Stimulated activated CD4-positive, alpha-beta T cell treated with anti-CD3 and anti-CD28 coated beads, Interleukin-1b, Interleukin-23, amount 100 ng/mL, for 24 hours (primary cell): ENCODE measurements around the gene GOLGA6L10.
"Not testable (repeated sequence)": the region's sequence is repeated elsewhere in the genome, so short reads cannot be mapped to it uniquely, and the experiment has no call there.

Experiments used
- DNase-seq, 4 experiments: peaks; one replicate each; pipeline ENCODE4 v3.0.0-alpha.2; 2020; ENCODE audit warnings: low read depth in 4 of 4, low spot score in 1 of 4

The GOLGA6L10 gene

DNA sequence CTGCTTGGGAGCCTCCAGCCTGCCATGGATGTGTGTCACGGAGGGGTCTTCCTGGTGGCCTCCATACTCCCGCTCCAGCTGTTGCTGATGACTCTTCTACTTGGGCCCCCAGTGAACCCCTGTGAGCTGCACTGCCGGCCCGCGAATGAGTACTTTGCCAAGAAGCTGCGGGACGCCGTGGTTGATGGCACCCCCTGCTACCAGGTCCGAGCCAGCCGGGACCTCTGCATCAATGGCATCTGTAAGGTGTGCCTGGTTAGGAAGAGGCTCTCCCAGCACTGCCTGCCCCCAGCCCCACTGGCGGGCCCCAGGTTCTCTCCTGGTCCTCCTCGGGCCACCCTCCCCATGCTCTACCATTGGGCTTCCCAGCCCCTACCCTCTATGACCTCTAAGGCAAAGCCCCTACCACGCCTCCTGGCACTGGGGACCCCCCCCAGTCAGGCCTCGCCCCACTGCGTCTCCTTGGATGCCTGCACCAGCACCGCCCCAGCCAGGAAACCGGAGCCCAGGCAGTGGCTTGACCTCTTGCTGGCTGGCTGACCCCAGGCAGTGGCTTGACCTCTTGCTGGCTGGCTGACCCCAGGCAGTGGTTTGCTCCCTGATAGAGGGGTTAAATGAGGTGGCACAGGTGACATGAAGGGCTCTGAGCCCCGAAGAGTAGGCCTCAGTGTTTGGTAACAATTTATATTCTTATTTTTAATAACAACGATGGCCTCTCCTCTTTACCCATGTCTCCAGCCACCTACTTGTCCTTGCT, 29.6 kb downstream of the GOLGA6L10 start:
- DNase-seq = not testable (repeated sequence)

DNA sequence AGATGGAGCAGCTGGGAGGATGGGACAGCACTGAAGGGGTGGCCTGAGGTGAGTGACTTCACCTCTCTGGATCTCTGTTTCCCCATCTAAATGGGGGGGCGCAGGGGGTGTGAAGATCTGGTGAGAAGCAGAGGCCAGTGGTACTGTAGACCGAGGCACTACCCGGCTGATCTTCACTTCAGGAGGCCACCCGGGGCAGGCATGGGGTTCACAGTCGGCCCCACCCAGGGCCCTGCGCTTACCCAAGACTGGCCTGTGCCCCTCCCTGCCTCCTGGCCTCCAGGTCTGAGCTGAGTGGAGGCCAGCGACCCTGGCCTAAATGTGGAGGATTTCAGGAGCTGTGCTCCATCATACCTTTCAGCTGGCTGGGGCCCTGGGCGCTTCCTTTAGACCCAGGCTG, 31.0 kb downstream of the GOLGA6L10 start:
- not testable (repeated sequence) for DNase-seq

DNA sequence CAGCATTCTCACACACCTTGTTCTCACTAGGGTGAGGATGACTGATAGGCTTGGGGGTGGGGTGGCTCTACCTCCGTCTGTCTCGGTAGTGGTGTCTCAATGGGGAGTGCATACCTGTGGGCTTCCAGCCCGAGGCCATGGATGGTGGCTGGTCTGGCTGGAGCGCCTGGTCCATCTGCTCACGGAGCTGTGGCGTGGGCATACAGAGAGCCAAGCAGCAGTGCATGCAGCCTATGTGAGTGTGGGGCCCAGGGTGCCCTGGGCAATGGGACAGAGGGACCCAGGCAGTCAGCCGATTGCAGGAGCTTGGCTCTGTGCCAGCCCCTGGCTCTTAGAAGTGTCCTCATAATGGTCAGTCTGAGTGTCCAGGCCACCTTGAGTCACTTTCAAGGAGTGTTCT, 31.8 kb downstream of the GOLGA6L10 start:
- DNase-seq = not testable (repeated sequence)

DNA sequence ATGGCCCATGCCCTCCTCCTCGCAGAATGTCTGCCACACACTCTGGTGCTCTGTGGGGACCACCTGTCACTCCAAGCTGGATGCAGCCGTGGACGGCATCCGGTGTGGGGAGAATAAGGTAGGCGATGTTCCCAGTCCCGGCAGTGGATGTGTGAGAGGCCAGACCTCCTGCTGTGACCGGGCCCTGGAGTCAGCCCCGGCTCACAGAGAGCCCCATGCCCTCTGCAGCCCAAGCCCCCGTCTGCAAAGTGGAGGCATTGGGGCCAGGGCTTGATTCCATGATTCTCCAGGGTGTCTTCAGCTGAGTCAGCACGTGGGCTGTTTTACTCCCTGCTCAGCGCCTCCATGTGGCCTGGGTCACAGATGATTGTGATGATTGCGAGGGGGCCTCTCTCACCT, 32.2 kb downstream of the GOLGA6L10 start:
- no peak for DNase-seq

DNA sequence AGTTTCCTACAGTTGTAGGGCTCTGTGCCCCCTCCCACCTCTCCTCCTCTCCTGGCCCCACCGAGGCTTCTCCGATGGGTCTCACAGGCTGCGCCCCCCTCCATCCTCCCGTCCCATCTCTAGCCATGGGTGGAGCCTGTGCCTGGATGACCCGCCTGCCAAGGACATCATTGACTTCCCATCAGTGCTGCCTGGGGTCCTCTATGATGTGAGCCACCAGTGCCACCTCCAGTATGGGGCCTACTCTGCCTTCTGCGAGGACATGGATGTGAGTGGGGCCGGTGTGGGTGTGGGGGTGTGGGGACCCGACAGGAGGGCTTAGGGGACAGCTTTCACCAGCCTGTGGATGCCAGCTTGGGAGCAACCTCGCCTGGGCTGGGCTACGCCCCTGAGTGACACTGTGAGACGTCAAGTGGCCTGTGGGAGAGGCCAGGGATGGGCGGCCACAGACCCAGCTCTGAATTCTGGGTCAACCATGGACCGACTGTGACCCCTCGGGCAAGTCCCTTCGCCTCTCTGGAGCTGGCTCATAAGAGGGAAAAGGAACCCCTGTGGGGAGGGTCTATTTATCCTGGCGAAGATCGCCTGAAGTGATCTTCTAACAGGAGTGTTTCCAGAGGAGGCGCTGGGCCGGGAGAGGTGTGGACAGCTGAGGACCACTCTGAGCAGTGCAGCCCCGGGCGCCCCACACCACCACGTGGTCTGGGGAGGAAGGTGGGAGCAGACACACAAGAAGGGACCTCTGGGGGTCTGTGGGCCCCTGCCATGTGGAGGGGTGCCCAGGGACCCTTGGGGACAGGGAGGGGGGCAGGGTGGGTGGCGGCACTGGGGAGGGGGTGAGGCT, 32.8 kb downstream of the GOLGA6L10 start:
- DNase-seq = not testable (repeated sequence)

DNA sequence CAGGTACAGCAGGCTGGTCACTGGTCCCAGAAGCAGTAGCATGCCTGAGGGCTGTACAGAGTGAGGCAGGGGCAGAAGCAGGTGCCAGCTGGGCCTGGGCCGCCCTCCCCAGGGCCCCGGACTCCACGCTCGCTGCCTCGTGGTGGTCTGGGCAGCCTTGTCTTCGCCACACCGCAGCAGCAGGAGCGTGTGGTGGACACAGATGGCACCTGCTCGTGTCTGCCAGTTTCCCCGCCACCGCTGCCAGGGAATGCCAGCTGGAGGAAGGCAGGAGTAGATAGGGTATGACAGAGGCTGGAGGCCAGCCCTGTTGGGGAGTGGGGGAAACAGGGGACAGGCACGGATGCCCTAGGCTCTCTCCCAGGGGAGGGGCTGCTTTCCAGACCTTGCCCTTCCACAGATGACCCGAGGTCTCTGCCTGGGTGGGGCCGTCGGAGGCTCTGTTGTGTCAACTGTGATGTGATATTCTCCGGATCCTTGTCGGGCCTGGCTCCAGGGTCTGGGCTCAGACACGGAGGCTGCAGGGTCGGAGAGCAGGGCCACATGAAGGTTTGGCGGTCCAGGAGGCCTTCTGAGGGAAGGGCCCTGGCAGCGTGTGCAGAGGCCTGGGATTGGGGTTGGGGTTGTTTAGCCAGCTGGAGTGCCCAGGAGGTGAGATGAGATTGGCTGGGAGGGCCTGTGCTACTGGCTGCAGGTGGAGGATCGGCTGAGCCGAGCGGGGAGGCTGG, 33.6 kb downstream of the GOLGA6L10 start:
- DNase-seq = no peak

DNA sequence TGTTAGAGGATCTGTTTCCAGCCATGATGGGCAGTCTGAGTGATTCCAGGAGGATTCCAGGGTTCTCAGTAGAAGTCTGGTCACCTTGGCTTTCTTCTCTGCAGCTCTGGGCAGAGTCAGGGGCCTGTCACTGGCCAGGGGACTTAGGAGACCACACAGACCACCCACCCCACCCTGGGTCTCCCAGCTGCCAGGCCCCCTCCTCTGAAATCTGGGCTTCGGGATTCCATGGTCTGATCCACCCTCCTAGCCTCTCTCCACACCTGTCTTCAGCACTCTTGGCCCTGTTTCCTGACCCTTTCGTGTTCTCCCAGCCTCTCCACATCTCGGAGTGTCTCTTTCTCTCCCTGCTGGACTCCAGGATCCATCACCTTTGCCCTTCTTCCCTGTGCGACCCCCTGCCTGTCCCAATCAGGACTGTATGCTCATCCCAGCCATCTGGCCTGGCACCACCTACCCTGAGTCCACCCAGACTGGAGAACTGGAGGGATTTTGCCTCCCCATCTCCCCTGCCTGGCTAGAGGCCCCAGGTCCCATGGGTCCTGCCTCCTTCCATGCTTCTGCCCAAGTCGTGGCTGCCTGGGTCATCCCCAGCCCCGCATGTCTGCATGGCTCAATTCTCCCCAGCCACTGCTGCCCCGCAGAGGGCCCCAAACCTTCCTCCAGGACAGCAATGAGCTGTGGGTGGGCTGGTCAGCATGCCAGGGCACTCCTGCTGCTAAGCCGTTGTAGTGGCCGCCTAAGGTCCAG, 34.3 kb downstream of the GOLGA6L10 start:
- DNase-seq = no peak

DNA sequence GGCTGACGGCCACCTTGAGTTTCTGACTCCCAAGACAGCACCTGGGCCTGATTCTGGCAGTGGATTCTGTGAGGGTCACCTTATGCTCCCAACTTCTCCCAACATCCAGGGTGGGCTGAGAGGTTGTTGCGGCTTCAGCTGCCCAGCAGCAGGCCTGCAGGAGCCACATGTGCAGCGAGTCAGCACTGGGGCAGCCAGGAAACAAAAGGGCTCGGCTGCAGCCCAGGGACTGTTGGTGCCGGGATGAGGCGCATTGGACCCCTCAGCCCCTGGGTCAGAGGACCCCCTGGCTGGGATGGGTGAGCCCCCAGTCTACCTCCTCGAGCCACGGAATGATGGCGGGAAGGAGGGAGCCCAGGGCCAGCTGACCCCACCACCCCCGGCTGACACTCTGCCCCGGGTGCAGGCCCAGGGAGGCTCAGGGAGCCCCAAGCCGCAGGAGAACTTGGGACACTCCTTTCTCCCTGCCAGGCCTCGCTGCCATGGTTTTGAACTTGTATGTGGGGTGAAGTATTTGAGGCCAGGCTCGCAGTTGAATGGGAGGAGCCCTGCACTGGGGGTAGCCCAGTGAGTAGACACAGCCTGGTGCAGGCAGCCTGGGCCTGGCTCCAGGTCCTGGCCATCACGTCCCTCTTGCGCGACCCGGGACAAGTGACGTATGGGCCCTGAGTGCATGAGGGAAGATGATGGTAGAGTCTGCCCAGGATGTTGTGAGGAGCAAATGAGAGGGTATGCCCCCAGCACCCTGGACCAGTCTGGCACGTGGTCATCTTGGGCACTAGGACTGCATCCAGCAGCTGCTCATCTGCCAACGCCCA, 35.1 kb downstream of the GOLGA6L10 start:
- not testable (repeated sequence) for DNase-seq

DNA sequence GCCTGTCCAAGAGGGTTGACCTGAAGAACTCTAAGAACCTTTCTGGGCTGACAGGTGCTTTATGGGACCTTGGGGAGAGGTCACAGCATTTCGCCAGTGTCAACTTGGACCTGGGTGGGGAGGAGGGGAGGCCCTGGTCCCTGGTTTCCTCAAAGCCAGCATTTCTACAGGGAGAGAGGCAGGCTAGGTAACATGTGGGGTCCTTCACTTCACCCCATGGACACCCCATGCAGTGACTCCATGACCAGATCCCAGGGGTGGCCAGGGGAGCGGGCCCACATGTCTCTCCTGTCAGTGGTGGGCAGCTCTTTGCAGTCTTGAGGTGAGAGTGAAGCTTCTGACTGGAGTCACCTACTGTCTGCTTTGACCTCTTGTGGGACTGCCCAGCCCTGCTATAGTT, 35.8 kb downstream of the GOLGA6L10 start:
- no peak for DNase-seq

DNA sequence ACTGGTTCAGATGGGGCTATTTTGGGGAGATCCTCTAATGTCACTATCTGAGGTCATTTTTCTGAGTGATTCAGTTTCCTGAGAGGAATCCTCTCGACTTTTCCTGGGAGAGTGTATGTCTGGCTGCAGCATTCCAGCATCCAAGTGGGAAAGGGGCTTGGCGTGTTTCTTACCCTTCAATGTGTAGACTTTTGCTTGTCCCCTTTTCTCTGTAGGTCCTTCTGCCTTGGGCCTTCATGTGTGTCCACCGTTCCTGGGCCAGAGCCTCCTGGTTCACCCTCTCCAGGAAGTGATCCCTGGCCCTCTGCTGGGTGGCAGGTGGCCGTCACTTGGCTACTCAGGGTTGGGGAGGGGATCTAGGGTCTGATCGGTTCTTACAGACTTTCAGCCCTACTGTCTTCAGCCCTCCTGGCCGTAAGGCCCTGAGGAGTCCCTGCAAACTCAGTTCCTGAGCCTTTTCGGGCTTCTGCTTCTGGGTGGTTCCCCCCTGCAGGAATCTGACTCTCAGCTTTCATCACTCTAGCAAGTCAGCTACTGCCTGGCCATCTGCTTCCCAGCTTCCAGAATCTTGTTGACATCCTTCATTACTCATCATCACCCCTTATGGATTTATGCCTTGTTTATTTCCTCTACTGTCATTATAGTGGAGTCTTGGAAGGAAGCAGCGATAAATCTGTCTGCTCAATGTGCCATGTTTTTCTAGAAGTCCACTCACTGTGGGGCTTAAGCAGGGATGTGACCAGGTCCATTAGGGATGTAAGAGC, 36.5 kb downstream of the GOLGA6L10 start:
- DNase-seq = no peak

DNA sequence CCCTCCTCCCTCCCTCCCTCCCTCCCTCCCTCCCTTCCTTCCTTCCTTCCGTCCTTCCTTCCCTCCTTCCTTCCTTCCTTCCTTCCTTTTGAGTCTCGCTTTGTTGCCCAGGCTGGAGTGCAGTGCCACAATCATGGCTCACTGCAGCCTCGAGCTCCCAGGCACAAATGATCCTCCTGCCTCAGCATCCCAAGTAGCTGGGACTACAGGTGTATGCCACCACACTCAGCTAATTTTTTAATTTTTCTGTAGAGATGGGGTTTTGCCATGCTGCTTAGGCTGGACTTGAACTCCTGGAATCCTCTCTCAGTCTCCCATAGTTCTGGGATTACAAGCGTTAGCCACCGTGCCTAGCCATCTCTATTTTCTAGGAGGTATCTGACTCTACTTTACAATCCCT, 38.0 kb downstream of the GOLGA6L10 start:
- DNase-seq = not testable (repeated sequence)

DNA sequence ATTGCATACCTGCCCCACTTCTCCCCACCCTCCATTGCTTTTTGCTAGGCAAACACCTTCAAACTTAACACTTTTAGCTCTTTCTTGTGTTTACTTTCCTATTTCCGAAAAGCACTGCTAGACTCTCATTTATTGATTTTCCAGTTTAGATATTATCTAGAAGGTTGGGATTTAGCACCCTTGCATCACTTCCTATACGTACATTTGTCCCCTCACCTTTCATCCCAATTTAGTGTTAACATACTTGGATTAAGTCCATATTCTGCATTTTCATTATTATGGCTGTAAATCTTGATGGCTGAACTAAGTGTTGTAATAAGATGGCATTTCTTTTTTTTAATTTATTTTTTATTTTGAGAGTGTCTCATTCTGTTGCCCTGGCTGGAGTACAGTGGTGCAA, 39.5 kb downstream of the GOLGA6L10 start:
- DNase-seq = no peak

DNA sequence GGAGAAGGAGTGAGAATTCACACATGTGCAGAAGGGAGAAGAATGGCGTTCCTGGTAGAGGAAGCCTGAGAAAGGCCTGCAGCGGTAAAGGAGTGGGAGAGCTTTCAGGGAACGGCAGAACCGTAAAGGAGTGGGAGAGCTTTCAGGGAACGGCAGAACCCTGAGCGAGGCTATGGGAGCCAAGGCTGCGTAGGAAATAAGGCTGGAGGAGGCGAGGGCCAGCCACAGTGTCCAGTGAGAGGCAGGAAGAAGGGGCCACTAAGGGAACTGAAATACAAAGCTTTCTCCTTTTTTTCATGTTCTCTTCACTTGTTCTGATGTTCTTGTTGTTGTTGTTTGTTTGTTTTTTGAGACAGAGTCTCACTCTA, 41.6 kb downstream of the GOLGA6L10 start:
- no peak for DNase-seq

DNA sequence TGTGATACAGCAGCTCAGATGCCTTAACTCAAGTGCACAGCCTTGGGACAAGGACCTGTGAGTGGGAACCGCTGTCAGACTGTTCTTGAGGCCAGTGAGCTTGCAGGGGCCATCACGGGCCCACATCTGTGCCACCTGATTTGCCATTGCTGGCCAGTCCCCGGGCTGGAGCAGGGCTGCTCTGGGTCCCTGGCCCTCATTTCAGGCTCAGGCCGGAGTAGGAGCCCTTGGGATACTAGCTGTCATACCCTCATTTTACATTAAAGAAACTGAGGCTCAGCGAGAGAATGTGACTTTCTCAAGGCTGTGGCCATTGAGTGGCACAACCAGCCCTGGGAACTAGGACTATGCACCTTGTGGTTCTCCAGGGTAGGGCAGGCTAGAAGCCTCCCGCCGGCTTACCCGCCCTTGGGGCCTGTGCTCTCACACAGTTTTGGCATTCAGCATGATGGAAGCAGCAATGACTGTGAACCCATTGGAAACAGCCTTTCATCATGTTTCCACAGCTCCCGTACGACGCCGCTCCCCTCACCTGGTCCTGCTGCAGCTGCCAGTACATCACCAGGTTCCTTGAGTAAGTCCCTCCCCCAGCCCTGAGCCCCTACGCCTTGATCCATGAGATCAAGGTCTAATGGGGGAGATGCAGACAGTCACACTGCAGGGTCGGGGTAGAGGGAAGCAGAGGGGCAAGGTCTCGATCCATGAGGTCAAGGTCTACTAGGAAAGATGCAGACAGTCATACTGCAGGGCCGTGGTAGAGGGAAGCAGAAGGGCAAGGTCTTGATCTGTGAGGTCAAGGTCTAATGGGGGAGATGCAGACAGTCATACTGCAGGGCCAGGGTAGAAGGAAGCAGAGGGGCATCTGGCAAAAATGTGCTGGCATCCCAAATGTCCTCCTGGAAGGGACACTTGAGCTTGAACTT, 42.2 kb downstream of the GOLGA6L10 start:
- DNase-seq = no peak

DNA sequence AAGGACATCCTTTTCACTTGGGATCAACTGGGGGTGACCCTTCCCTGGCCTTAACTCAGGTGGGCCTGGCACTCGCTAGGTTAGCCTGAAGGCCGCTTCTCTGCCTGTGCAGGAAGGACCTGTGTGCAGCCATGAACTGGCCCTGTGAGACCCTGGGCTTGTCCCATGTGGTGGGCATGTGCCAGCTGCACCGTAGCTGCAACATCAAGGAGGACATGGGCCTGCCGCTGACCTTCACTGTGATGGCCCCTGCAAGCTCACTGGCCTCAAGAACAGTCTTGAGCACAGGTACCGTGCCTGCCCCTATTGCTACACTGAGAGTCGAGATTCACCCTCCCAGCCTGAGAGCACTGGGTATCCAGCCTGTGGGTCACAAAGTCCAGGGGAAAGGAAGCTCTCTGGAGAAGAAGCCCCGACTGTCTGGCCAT, 43.6 kb downstream of the GOLGA6L10 start:
- DNase-seq = no peak

DNA sequence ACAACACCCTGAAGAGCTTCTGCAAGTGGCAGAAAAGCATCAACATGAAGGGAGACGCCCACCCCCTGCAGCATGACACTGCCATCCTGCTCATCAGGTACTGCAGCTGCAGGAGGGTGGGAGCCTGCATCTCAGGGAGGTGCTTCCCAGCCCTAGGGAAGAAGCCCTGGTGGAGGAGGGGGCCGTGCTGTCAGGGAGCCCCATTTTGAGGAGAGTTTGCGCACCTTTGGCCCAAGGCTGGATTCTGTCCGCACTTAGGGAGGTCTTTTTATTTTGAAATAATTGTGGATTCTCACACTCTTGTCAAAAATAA, 44.5 kb downstream of the GOLGA6L10 start:
- no peak for DNase-seq

DNA sequence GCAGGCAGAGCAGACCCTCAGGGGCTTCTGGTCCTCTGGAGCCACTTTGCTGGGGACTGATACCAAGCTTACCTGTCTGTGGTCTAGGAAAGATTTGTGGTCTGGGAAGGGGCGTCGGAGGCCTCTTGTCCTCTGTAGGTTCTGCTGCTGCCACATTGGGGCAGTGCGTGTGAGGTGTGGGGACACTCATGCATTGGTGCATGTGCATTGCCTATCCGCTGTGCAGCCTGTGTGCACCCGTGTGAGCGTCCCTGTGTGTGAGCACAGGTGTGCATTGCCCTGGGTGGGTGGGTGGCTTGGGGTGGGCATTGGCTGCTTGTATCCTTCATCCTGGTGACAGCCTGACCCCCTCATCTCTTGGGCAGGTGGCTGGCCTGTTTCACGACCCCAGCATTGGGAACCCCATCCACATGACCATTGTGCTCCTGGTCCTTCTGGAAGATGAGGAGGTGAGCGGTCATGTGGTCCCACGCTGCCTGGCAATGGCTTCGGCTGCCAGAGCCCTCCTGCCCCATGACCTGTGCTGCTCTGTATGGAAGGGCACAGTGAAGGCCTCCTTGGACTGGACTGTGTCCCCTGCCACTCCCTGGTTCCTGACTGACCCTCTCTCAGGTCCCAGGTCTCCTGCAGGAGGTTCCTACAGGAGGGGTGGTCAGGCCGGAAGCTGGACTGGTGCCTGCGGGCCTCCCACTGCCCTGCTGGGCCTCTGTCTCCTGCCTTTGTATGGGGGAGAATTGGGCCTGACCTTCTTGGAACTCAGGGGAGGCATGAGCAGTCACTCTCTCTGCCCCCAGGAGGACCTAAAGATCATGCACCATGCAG, 45.1 kb downstream of the GOLGA6L10 start:
- no peak for DNase-seq
